GM13977 (cell line): ENCODE measurements around the gene COL5A1.

Experiments
- DNase-seq: peaks from one replicate; pipeline ENCODE4 v3.0.0; 2012; ENCODE audit warnings: low spot score
- CTCF ChIP-seq: IDR thresholded peaks from 2 replicates; pipeline ENCODE4 v1.5.1; 2012; ENCODE audit warnings: mild to moderate bottlenecking, control low read depth; ENCODE audit not compliant: insufficient read depth; ENCODE audit errors: extremely low read depth, missing control alignments
- in situ Hi-C: fragments of 300-500 bp; cut with MboI; formaldehyde crosslinking; loops from one replicate; pipeline ENCODE4 v1.12.0; 2022; ENCODE audit warnings: low sequenced_read_pairs, low pct_unique_long_range_greater_than_20kb, mixed read lengths, inconsistent platforms; ENCODE audit not compliant: unreplicated experiment

COL5A1 gene

GRCh38 chr9:134871697-134872340, 230.2 kb downstream of the COL5A1 start:
- in situ Hi-C loops: no loop called here
- no peak for TF ChIP-seq CTCF
- DNase-seq: no peak

DNA sequence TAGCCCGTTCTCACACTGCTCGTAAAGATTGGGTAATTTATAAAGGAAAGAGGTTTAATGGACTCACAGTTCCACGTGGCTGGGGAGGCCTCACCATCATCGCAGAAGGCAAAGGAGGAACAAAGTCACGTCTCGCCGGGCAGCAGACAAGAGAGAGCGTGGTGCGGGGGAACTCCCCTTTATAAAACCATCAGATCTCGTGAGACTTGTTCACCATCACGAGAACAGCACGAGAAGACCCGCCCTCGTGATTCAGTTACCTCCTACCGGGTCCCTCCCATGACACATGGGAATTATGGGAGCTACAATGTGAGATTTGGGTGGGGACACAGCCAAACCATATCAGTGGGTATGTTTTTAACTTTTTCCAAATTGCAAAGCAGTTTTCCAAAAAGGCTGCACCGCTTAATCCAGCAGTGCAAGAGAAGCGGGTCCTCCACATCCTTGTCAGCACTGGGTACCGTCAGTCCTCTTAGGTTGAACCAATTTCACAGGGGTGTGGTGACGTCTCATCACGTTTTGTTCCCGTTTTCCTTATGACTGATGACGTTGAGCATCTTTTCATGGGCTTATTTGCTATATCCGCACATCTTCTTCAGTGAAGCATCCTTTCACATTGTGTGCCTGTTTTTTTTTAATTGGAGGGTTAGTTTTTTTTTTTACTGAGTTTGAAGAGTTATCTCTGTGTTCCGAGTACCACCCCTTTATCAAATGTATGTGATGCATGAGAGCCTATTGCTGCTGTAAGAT, 231.1 kb downstream of the COL5A1 start:
- DNase-seq: no peak
- in situ Hi-C loops: no loop called here
- no peak for TF ChIP-seq CTCF

DNA sequence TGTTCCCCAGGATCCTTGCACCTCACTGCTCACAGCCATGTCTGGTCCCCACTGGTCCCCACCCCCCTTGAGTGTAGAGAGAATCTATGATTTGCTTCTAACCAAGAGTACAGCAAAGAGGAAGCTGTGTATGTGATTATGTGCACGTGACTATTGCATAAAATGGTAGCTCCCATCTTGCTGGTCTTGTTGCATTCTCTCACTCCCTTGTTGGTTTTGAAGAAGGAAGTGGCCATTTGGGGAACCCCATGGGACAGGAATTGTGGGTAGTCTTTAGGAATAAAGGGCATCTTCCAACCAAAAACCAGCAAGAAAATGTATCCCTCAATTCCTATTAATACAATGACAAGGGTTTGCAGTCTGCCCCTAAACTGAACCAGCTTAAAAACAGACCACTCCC, 233.8 kb downstream of the COL5A1 start:
- no peak for TF ChIP-seq CTCF
- in situ Hi-C loops: no loop called here
- no peak for DNase-seq

DNA sequence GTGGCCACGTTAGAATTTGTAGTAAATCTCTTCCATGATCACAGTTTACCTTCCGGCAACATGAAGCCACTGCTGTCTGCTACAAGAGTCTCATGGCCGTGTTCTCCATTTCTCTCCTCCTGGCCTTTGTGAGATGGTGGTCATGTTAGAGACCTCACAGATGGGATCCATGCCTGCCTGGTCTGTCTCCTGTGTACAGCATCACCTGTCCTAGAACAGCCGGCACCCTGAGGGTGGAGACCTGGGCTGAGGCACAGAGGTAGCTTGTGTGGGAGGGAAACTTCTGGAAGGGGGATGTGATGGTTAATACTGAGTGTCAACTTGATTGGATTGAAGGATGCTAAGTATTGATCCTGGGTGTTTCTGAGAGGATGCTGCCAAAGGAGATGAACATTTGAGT, 235.9 kb downstream of the COL5A1 start:
- no peak for TF ChIP-seq CTCF
- DNase-seq: no peak
- in situ Hi-C loops: no loop called here

DNA sequence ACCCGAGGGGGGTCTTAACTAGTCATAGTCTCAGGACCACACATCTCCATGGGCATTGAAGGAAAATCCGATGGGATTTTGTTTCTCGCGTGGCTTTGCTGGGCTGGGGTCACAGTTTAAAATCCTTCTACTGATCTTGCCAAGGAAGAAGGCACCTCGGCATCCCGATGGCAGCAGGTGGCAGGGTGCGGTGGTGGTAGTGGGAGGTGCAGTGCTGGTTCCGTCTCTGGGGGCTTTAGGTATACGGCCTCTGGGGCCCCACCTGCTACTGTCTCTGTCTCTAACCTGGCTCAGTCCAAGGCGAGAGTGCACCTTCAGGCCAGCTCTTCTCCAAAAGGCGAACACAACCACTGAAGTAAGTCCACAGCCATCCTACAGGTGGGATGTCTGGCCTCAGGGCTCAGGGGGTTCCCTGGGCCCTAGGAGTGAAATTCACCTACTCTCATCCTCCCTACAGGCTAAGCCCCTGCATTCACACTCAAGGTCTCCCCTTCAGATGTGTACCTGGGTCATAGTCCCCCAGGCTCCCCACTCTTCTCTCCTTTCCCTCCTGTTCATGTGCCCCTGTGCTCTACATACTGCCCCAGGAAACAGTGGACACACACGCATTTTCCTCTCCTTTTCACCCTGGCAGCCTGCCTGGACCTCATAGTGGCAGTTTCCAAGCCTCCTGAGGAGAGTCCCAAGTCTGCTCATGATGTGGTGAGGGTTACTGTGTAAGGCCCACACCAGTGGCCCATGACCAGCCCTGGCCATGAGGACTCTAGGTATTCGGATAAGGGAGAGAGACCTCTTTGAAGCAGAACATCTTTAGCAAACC, 238.3 kb downstream of the COL5A1 start:
- in situ Hi-C loops: no loop called here
- DNase-seq: no peak
- no peak for TF ChIP-seq CTCF

GRCh38 chr9:134880484-134881312, 239.1 kb downstream of the COL5A1 start, which contains the start of gene FCN2:
Gene FCN2 (plus strand): TSS chr9:134880810. CDS start chr9:134880822, 12 bp downstream.
- in situ Hi-C loops: no loop called here
- no peak for TF ChIP-seq CTCF
- DNase-seq: no peak
